Stimulated activated CD8-positive, alpha-beta memory T cell treated with anti-CD3 and anti-CD28 coated beads, Interleukin-4, amount 100 ng/mL, for 48 hours (primary cell): ENCODE results near the gene COPZ1.

Source experiments
- DNase-seq: peaks from one replicate; pipeline ENCODE4 v3.0.0-alpha.2; 2020

COPZ1 gene

GRCh38 chr12:54379398-54380201 lies 54.7 kb downstream of the COPZ1 start:
- DNase-seq, result peak; percentile 95

GRCh38 chr12:54381136-54381535 lies 56.2 kb downstream of the COPZ1 start:
- DNase-seq, result no peak

- DNase-seq, result peak; percentile 56
Measured at GRCh38 chr12:54383041-54383609, 58.2 kb downstream of the COPZ1 start.

- DNase-seq, result no peak
Measured at GRCh38 chr12:54384591-54385041, 59.7 kb downstream of the COPZ1 start, which contains the start of gene ZNF385A. ZNF385A (minus strand) TSS chr12:54384733; CDS start chr12:54384514, 219 bp downstream.

- DNase-seq, result no peak
Measured at GRCh38 chr12:54385251-54385914, 60.5 kb downstream of the COPZ1 start.

- no peak for DNase-seq
Measured at GRCh38 chr12:54386403-54387113, 61.6 kb downstream of the COPZ1 start.

GRCh38 chr12:54387114-54387467 lies 62.2 kb downstream of the COPZ1 start:
- DNase-seq, result no peak

GRCh38 chr12:54388237-54389133 lies 63.6 kb downstream of the COPZ1 start:
- DNase-seq, result no peak

- no peak for DNase-seq
Measured at GRCh38 chr12:54389134-54389508, 64.2 kb downstream of the COPZ1 start.

GRCh38 chr12:54389607-54390175 lies 64.8 kb downstream of the COPZ1 start:
- DNase-seq, result no peak

GRCh38 chr12:54390176-54390667 lies 65.3 kb downstream of the COPZ1 start:
- no peak for DNase-seq

- DNase-seq, result peak; percentile 78
Measured at GRCh38 chr12:54390668-54391551, 66.0 kb downstream of the COPZ1 start.

GRCh38 chr12:54392485-54393206 lies 67.7 kb downstream of the COPZ1 start:
- no peak for DNase-seq

- no peak for DNase-seq
Measured at GRCh38 chr12:54393207-54393609, 68.3 kb downstream of the COPZ1 start.

- DNase-seq, result no peak
Measured at GRCh38 chr12:54393743-54394142, 68.8 kb downstream of the COPZ1 start.

- DNase-seq, result peak; percentile 77
Measured at GRCh38 chr12:54394281-54394719, 69.4 kb downstream of the COPZ1 start.

GRCh38 chr12:54394986-54395385 lies 70.1 kb downstream of the COPZ1 start:
- DNase-seq, result no peak

GRCh38 chr12:54395545-54395944 lies 70.6 kb downstream of the COPZ1 start:
- no peak for DNase-seq

GRCh38 chr12:54397157-54397556 lies 72.2 kb downstream of the COPZ1 start:
- DNase-seq, result no peak

GRCh38 chr12:54398218-54398617 lies 73.3 kb downstream of the COPZ1 start:
- DNase-seq, result no peak
